ENCODE results near the gene NUDT8. TPM values are rescaled to one million over a fixed set of nuclear protein-coding genes. Genes with fewer than 3 reads are reported as not detected.
A peak's percentile ranks its signal among the peaks of the same experiment; 100 is the strongest.
"Not testable (repeated sequence)": the region's sequence is repeated elsewhere in the genome, so short reads cannot be mapped to it uniquely, and the experiment has no call there.

The NUDT8 gene
- total RNA-seq, 1 donor from 2014 or later, result 6.2 TPM

DNA sequence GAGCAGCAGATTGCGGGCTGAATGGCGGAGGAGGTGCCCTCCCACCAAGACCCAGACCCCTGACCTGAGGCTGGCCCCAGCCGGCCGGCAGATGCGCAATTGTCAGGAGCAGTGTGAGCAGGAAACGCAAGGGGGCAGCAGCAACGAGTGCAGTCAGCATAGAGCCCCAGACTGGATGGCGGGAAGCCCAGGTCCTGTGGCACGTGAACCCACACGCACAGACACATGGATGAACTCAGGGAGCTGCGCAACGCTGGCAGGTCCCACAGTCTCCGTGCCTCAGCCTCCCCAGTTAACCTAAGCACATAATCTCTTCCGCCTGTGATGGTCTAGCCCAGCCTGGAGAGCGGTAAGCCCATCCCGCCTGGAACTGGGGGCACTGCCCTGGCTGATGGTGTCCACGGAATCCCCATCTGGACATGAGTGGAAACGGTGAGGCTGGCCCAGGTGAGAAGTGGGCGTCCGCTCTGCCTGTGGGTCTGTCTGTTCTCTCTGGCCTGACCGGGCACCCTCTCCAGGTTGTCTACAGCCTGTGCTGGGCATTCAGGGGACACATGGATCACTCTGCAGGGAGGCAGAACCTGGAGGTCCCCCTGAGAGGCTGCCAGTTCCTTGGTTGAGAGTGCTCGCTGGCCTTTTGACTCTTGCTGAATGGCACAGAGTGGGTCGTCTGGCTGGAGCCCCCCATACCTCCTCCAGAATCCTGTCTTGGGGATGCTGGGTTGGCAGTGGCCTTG, 10.5 kb upstream of the NUDT8 start:
- DNase-seq (ENCODE audit: low spot score in 2 of 2, unreplicated experiment in 2 of 2), result peak in 1 of 2 experiments; percentile 71
- no peaks in the 10 kb centered on the region for H3K36me3 Mint-ChIP-seq
- H3K9me3 Mint-ChIP-seq, result no peaks in the 10 kb centered on the region
- H3K27ac Mint-ChIP-seq, result no peak overlapping the region
- TF ChIP-seq, protein P1, sequence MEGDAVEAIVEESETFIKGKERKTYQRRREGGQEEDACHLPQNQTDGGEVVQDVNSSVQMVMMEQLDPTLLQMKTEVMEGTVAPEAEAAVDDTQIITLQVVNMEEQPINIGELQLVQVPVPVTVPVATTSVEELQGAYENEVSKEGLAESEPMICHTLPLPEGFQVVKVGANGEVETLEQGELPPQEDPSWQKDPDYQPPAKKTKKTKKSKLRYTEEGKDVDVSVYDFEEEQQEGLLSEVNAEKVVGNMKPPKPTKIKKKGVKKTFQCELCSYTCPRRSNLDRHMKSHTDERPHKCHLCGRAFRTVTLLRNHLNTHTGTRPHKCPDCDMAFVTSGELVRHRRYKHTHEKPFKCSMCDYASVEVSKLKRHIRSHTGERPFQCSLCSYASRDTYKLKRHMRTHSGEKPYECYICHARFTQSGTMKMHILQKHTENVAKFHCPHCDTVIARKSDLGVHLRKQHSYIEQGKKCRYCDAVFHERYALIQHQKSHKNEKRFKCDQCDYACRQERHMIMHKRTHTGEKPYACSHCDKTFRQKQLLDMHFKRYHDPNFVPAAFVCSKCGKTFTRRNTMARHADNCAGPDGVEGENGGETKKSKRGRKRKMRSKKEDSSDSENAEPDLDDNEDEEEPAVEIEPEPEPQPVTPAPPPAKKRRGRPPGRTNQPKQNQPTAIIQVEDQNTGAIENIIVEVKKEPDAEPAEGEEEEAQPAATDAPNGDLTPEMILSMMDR (IDR thresholded peaks at IDR 0.05; ENCODE audit: unreplicated experiment), result peak; percentile 65
- no peaks in the 10 kb centered on the region for H3K4me1 Mint-ChIP-seq
- no peak overlapping the region for H3K4me3 Mint-ChIP-seq
- peaks cover 26% of the 10 kb centered on the region for H3K27me3 Mint-ChIP-seq (ENCODE audit: low read depth)

DNA sequence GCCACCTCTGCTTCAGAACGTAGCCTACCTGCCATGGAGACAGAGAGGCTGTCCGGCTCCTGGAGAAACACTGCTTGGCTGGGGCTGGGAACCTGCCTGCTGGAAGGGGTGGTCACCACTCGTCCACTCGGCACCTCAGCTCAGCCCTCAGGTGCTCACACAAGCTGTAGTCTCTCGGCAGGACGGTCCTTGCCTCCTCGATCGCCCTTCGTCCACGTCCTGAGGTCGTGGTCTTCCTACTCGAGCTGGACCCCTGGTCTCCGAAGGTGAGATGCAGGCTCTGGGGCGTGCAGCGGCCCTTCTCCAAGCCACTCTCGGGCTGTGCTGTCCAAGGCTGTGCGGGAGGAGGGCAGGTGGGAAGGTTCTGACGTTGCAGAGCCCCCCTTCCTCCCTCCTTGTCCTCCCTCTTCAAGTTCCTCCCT, 9.7 kb upstream of the NUDT8 start, which contains the start of gene TBX10:
TSS of gene TBX10 (minus strand) at position 326 of the 422 bp plus-strand sequence. CDS start at position 35, 291 bp downstream.
- H3K27me3 Mint-ChIP-seq (ENCODE audit: low read depth), result peaks cover 26% of the 10 kb centered on the region
- H3K4me1 Mint-ChIP-seq, result no peaks in the 10 kb centered on the region
- no peaks in the 10 kb centered on the region for H3K36me3 Mint-ChIP-seq
- DNase-seq (ENCODE audit: low spot score in 2 of 2, unreplicated experiment in 2 of 2), result no peak
- no peaks in the 10 kb centered on the region for H3K9me3 Mint-ChIP-seq
- no peak within 1 kb of the TSS for H3K4me3 Mint-ChIP-seq
- no peak within 1 kb of the TSS for H3K27ac Mint-ChIP-seq
- TF ChIP-seq, protein P1 (IDR thresholded peaks at IDR 0.05; ENCODE audit: unreplicated experiment), result no peak

DNA sequence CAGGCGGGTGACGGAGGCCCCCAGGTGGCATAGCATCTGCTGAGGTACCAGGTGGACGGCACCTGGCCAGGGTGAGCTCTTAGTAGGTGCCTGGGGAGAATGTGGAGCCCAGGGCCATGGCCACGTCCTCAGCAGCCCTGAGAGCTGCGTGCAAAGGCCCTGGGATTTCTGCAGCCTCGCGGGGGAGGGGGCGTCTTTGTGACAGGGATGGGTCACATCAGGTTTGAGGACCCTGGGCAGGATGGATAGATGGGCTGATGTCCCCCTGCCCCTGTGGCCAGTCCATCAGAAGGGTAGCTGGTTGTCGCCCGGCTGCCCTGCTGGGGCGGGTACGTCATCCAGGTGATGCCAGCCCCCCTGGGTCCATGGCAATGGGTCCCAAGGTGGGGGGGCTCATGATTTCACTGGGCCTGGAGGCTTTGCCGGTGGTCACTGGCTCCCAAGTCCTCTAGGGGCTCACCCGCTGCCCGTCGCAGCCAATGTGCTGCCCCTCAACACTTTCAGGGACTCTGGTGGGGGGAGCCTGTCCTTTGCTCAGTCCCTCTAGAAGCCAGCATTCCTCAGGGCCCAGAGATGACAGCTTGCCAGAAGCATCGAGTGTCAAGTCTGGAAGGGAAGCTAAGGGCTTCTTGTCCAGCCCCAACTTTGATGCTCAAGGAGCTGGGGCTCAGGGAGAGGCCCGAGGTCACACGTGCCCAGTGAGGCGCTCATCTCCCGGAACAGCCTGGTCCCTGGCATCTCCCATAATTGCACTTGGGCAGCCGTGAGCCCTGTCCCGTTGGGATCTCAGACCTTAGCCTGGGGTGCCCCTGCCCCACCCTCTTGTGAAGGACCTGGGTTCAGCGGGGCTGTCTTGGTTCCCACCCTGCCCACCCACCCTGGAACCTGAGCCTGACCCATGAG, 9.0 kb upstream of the NUDT8 start:
- Mint-ChIP-seq H3K4me3 (no peak overlapping the region), H3K9me3 (no peaks in the 10 kb centered on the region), H3K27me3 (ENCODE audit: low read depth) (peaks cover 26% of the 10 kb centered on the region), H3K27ac (no peak overlapping the region), H3K4me1 (no peaks in the 10 kb centered on the region), H3K36me3 (no peaks in the 10 kb centered on the region)
- no peak for DNase-seq (ENCODE audit: low spot score in 2 of 2, unreplicated experiment in 2 of 2)
- TF ChIP-seq, protein P1 (IDR thresholded peaks at IDR 0.05; ENCODE audit: unreplicated experiment), result no peak

DNA sequence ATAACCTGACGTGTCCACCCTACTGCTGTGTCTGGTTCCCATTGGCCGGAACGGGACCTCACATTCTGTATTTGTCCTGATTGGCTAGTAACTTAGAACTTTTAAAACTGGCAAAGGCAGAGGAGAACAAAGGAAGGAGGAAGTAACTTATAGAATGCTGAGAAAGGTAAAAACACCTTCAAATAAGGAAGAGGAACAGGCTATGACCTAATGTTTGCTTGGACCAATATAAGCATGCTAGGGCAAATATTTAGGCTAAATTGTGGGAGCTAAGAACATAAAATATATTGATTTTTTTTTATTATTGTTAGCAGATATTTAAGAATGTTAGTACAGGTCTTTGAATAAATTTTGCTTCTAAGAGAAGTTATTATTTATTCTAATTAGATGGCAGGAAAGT, 7.7 kb upstream of the NUDT8 start:
- peaks cover 23% of the 10 kb centered on the region for H3K27me3 Mint-ChIP-seq (ENCODE audit: low read depth)
- not testable (repeated sequence) for H3K4me1 Mint-ChIP-seq; DNase-seq (ENCODE audit: low spot score in 2 of 2, unreplicated experiment in 2 of 2); H3K9me3 Mint-ChIP-seq; H3K27ac Mint-ChIP-seq; H3K36me3 Mint-ChIP-seq; H3K4me3 Mint-ChIP-seq

DNA sequence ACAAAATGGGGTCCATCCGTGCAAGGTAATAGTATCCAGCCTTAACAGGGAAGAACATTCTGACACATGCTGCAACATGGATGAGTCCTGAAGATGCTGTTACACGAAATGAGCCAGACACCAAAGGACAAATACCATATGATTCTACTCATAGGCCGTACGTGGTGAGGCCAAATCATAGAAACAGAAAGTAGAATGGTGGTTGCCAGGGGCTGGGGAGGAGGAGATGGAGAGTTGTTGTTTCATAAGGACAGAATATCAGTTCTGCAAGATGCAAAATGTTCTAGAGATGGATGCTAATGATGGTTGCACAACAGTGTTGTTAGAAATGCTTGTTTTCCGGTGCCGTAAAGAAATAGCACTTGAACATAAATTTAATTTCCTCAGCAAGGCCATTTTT, 7.2 kb upstream of the NUDT8 start:
- Mint-ChIP-seq H3K36me3 (no peaks in the 10 kb centered on the region), H3K4me3 (no peak overlapping the region), H3K27me3 (ENCODE audit: low read depth) (peaks cover 18% of the 10 kb centered on the region), H3K27ac (no peak overlapping the region), H3K4me1 (no peaks in the 10 kb centered on the region), H3K9me3 (no peaks in the 10 kb centered on the region)
- TF ChIP-seq, protein P1 (IDR thresholded peaks at IDR 0.05; ENCODE audit: unreplicated experiment), result no peak
- no peak for DNase-seq (ENCODE audit: low spot score in 2 of 2, unreplicated experiment in 2 of 2)

DNA sequence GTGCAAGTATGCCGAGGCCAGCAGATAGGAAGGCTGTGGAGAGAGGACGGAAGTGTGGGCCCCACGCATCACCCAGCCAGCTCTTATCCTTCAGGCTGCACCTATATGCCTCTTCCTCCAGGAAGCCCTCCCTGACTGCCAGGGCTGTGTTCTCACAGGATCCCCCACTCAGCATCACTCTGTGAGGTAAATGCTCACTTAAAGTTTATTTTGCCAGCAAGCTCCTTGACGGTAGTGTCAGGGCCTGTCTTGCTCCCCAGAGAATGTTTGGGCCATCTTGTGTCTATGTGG, 5.4 kb upstream of the NUDT8 start:
- Mint-ChIP-seq H3K27ac (no peak overlapping the region), H3K9me3 (no peaks in the 10 kb centered on the region), H3K36me3 (no peaks in the 10 kb centered on the region), H3K4me3 (no peak overlapping the region), H3K4me1 (peaks cover 8% of the 10 kb centered on the region), H3K27me3 (ENCODE audit: low read depth) (peaks cover 10% of the 10 kb centered on the region)
- TF ChIP-seq, protein P1 (IDR thresholded peaks at IDR 0.05; ENCODE audit: unreplicated experiment), result no peak
- no peak for DNase-seq (ENCODE audit: low spot score in 2 of 2, unreplicated experiment in 2 of 2)

Data from mesothelial cell of epicardium (in vitro differentiated cells).